CD14-positive monocyte (primary cell): ENCODE data around the gene SLC17A7. TPM values are rescaled to one million over a fixed set of nuclear protein-coding genes. Genes with fewer than 3 reads are reported as not detected.
A peak's percentile ranks its signal among the peaks of the same experiment; 100 is the strongest.

Source experiments
- DNase-seq, 3 donors: peaks; one replicate each; pipeline ENCODE4 v3.0.0-alpha.2; 2011 to 2022
- H2AFZ ChIP-seq: 2 replicates; pipeline ENCODE4 v1.6.0; 2012; ENCODE audit warnings: mild to moderate bottlenecking, low read depth, low read length, inconsistent platforms; ENCODE audit not compliant: insufficient read depth, poor library complexity, severe bottlenecking
- H3K27ac ChIP-seq, 2 donors: 1 replicate in 1 of 2; 2 replicates in 1 of 2; pipeline ENCODE4 v1.5.1; 2012 to 2013; ENCODE audit warnings: low read length in 2 of 2, control low read depth in 1 of 2, inconsistent platforms in 1 of 2, low read depth in 1 of 2, mild to moderate bottlenecking in 1 of 2
- H3K27me3 ChIP-seq, 2 donors: one replicate each; pipeline versions ENCODE4 v1.6.0 to v1.6.1; 2011 to 2013; ENCODE audit warnings: low read length in 2 of 2; ENCODE audit not compliant: control insufficient read depth in 2 of 2, insufficient read depth in 2 of 2
- H3K36me3 ChIP-seq, 2 donors: replicated peaks in 1 of 2; 1 replicate in 1 of 2; 2 replicates in 1 of 2; pipeline versions ENCODE4 v1.5.1 to v1.6.1; 2012 to 2013; ENCODE audit warnings: low read length in 2 of 2, control low read depth in 1 of 2, inconsistent platforms in 1 of 2, mild to moderate bottlenecking in 1 of 2; ENCODE audit not compliant: insufficient read depth in 2 of 2, control insufficient read depth in 1 of 2
- H3K4me1 ChIP-seq, 2 donors: 1 replicate in 1 of 2; 2 replicates in 1 of 2; pipeline versions ENCODE4 v1.5.1 to v1.6.1; 2012 to 2013; ENCODE audit warnings: low read length in 2 of 2, control low read depth in 1 of 2, inconsistent platforms in 1 of 2, mild to moderate bottlenecking in 1 of 2, moderate library complexity in 1 of 2; ENCODE audit not compliant: insufficient read depth in 2 of 2, control insufficient read depth in 1 of 2
- H3K4me2 ChIP-seq: replicated peaks from 2 replicates; pipeline ENCODE3; 2012; ENCODE audit warnings: low read length, moderate library complexity, mild to moderate bottlenecking; ENCODE audit not compliant: poor library complexity, severe bottlenecking; ENCODE audit errors: extremely low read depth
- H3K4me3 ChIP-seq, 3 experiments: fragments of 200-600 bp in 1 of 3; sonication (generic) in 1 of 3; replicated peaks in 1 of 3; 1 replicate in 2 of 3; 2 replicates in 1 of 3; pipeline ENCODE4 v1.5.1; 2011 to 2013; ENCODE audit warnings: low read length in 3 of 3, mild to moderate bottlenecking in 3 of 3, control low read depth in 2 of 3, low read depth in 2 of 3, inconsistent platforms in 1 of 3, moderate library complexity in 1 of 3
- H3K79me2 ChIP-seq: 2 replicates; pipeline ENCODE4 v1.6.0; 2012; ENCODE audit warnings: mild to moderate bottlenecking, control low read depth, inconsistent platforms, low read length, moderate library complexity; ENCODE audit not compliant: insufficient read depth
- H3K9ac ChIP-seq: 2 replicates; pipeline ENCODE4 v1.6.0; 2017; ENCODE audit warnings: low read length, mild to moderate bottlenecking; ENCODE audit not compliant: insufficient read depth, poor library complexity, severe bottlenecking
- H3K9me3 ChIP-seq, 2 donors: replicated peaks in 1 of 2; 1 replicate in 1 of 2; 2 replicates in 1 of 2; pipeline versions ENCODE4 v1.5.1 to v1.6.1; 2012 to 2013; ENCODE audit warnings: low read length in 2 of 2, control low read depth in 1 of 2; ENCODE audit not compliant: control insufficient read depth in 1 of 2, insufficient read depth in 1 of 2
- H4K20me1 ChIP-seq: 2 replicates; pipeline ENCODE4 v1.6.0; 2012; ENCODE audit warnings: mild to moderate bottlenecking, low read length, control low read depth, moderate library complexity; ENCODE audit not compliant: insufficient read depth
- H3K27ac Mint-ChIP-seq, 7 donors: one replicate each; pipeline ENCODE4 v1.8.0; 2020; ENCODE audit warnings: mild to moderate bottlenecking in 7 of 7, mixed read lengths in 7 of 7, moderate library complexity in 6 of 7, inconsistent platforms in 2 of 7
- H3K27me3 Mint-ChIP-seq, 3 donors: one replicate each; pipeline ENCODE4 v1.8.0; 2021 to 2022; ENCODE audit warnings: low read depth in 3 of 3, mild to moderate bottlenecking in 3 of 3, mixed read lengths in 3 of 3, moderate library complexity in 3 of 3, inconsistent platforms in 1 of 3
- H3K36me3 Mint-ChIP-seq, 2 donors: one replicate each; pipeline ENCODE4 v1.8.0; 2020; ENCODE audit warnings: mixed read lengths in 2 of 2, inconsistent platforms in 1 of 2, mild to moderate bottlenecking in 1 of 2
- H3K4me1 Mint-ChIP-seq: one replicate; pipeline ENCODE4 v1.8.0; 2020; ENCODE audit warnings: mild to moderate bottlenecking, mixed read lengths
- H3K4me3 Mint-ChIP-seq, 2 donors: one replicate each; pipeline ENCODE4 v1.8.0; 2020; ENCODE audit warnings: mild to moderate bottlenecking in 2 of 2, mixed read lengths in 2 of 2, moderate library complexity in 1 of 2
- H3K9me3 Mint-ChIP-seq, 7 donors: one replicate each; pipeline ENCODE4 v1.8.0; 2020 to 2022; ENCODE audit warnings: mixed read lengths in 7 of 7, mild to moderate bottlenecking in 6 of 7, moderate library complexity in 6 of 7, inconsistent platforms in 2 of 7
- WGBS: methylation state at CpG from one replicate; pipeline ENCODE4 v1.1.5; 2013; ENCODE audit warnings: missing lambda C conversion rate; ENCODE audit not compliant: insufficient coverage; 5-methylcytosine and 5-hydroxymethylcytosine counted together
- intact Hi-C, 2 donors: fragments of 100-400 bp; cut with micrococcal nuclease; formaldehyde crosslinking; loops; one replicate each; pipeline versions ENCODE4 v1.15.0 to v1.15.1; 2023
- polyA plus RNA-seq, 3 donors: library from polyadenylated mRNA; depleted of rRNA in 1 of 3; unstranded in 2 of 3; stranded (reverse) in 1 of 3; fragments of 300-500 nt in 2 of 3; fragments of >200 nt in 1 of 3; fragmentation: Illumina TruSeq in 2 of 3; gene quantifications; 1 replicate in 2 of 3; 2 replicates in 1 of 3; pipeline ENCODE4 v1.2.3, GENCODE V29; 2012 to 2021
- TF ChIP-seq, protein P1 (sequence below): fragments of 200-600 bp; IDR thresholded peaks from one replicate; pipeline ENCODE4 v1.8.0; 2022; ENCODE audit warnings: antibody characterized with exemption, mild to moderate bottlenecking

Gene SLC17A7
- polyA plus RNA-seq, 3 donors: 0.04 to 0.09 TPM; not detected in 1

DNA sequence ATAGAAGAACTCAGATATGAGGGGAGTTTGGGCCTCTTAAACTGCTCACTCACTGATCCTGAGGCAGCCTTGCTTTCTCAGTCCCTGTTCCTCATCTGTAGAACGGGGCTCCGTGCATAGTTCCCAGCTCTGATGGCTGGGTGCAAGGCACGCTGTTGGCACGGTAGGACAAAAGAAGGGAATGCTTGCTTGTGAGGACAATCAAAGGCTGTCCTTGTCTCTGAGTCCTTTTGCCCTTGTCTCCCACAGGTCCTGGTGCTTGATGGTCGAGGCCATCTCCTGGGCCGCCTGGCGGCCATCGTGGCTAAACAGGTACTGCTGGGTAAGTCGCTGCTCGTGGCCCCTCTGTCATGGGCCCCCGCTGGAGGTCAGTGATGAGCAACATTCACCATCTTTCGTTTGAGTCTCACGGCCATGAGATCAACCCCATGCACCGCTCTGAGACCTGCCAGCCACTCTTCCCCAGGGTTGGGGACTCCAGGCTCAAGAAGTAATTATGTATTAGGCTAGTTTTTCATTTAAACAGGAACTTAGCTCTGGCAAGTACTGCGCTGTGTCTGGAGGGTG is 48.4 kb upstream of the SLC17A7 start:
- H3K4me1 ChIP-seq: peaks cover 17 to 19% of the 10 kb centered on the region in 2 donors
- H3K9me3 Mint-ChIP-seq: peaks cover 0 to 3% (median 0%) of the 10 kb centered on the region in 7 donors
- intact Hi-C loops: loop anchor here in 1 of 2 donors (5.0 to 10.0 kb wide), 2 partner anchors 37 to 185 kb away; partner anchors contain the start of genes ALDH16A1, PIH1D1 and PRMT1
- H2AFZ ChIP-seq: no peak overlapping the region
- TF ChIP-seq, protein P1, sequence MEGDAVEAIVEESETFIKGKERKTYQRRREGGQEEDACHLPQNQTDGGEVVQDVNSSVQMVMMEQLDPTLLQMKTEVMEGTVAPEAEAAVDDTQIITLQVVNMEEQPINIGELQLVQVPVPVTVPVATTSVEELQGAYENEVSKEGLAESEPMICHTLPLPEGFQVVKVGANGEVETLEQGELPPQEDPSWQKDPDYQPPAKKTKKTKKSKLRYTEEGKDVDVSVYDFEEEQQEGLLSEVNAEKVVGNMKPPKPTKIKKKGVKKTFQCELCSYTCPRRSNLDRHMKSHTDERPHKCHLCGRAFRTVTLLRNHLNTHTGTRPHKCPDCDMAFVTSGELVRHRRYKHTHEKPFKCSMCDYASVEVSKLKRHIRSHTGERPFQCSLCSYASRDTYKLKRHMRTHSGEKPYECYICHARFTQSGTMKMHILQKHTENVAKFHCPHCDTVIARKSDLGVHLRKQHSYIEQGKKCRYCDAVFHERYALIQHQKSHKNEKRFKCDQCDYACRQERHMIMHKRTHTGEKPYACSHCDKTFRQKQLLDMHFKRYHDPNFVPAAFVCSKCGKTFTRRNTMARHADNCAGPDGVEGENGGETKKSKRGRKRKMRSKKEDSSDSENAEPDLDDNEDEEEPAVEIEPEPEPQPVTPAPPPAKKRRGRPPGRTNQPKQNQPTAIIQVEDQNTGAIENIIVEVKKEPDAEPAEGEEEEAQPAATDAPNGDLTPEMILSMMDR: no peak
- H3K79me2 ChIP-seq: peaks cover 30% of the 10 kb centered on the region
- peak overlapping the region in 1 of 3 experiments; percentile 95 for H3K4me3 ChIP-seq
- peaks cover 38 to 43% of the 10 kb centered on the region in 2 donors for H3K36me3 ChIP-seq
- H3K4me1 Mint-ChIP-seq: peaks cover 23% of the 10 kb centered on the region
- H3K9ac ChIP-seq: no peak overlapping the region
- WGBS: 85% methylated on average over 11 of the region's 15 CpGs
- H3K27ac ChIP-seq: peak overlapping the region; percentile 36 to 89
- peak overlapping the region in 1 of 2 donors; percentile 11 for H3K4me3 Mint-ChIP-seq
- peaks cover 0 to 1% (median 0%) of the 10 kb centered on the region in 3 donors for H3K27me3 Mint-ChIP-seq
- H3K36me3 Mint-ChIP-seq: peaks cover 38 to 39% of the 10 kb centered on the region in 2 donors
- H3K4me2 ChIP-seq: peak overlapping the region; percentile 99
- peak overlapping the region in 6 of 7 donors; percentile 9 to 96 (median 55) for H3K27ac Mint-ChIP-seq
- H4K20me1 ChIP-seq: peaks cover 50% of the 10 kb centered on the region
- no peaks in the 10 kb centered on the region for H3K27me3 ChIP-seq
- no peak for DNase-seq
- H3K9me3 ChIP-seq: no peaks in the 10 kb centered on the region

DNA sequence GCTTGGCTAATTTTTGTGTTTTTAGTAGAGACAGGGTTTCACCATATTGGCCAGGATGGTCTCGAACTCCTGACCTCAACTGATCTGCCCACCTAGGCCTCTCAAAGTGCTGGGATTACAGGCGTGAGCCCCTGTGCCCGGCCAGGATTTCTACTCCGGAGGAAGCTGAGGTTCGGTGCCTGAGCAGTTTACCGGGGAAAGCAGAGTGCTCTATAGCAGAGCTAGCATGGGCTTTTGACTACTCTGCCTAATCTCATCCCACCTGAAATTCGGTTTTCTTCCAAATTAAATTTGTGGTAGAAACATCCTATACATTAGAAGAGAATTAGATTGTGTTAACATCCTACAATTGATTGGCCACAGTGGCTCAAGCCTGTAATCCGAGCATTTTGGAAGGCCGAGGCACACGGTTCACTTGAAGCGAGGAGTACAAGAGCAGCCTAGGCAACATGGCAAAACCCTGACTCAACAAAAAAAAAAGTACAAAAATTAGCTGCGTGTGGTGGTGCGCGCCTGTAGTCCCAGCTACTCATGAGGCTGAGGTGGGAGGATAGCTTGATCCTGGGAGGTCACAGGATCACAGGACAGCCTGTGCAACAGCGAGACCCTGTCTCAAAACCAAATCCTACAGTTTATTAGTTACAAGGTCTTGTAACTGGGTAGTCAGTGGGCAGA is 47.7 kb upstream of the SLC17A7 start:
- H3K27ac ChIP-seq: peak overlapping the region; percentile 36 to 89
- no peaks in the 10 kb centered on the region for H3K9me3 ChIP-seq
- DNase-seq: no peak
- H3K4me3 ChIP-seq: peak overlapping the region; percentile 79 to 95 (median 82)
- peaks cover 30% of the 10 kb centered on the region for H3K79me2 ChIP-seq
- H3K36me3 Mint-ChIP-seq: peaks cover 38 to 39% of the 10 kb centered on the region in 2 donors
- peak overlapping the region; percentile 82 for H3K9ac ChIP-seq
- TF ChIP-seq, protein P1: no peak
- H2AFZ ChIP-seq: no peak overlapping the region
- H3K9me3 Mint-ChIP-seq: peaks cover 0 to 3% (median 0%) of the 10 kb centered on the region in 7 donors
- intact Hi-C loops: loop anchor here in 1 of 2 donors (5.0 kb wide), 1 partner anchor 37 kb away; the partner anchor contains the start of genes ALDH16A1 and PIH1D1
- H3K4me3 Mint-ChIP-seq: peak overlapping the region; percentile 98
- peaks cover 0 to 3% (median 1%) of the 10 kb centered on the region in 3 donors for H3K27me3 Mint-ChIP-seq
- 0% methylated on average over 4 of the region's 15 CpGs for WGBS
- no peaks in the 10 kb centered on the region for H3K27me3 ChIP-seq
- peaks cover 17 to 19% of the 10 kb centered on the region in 2 donors for H3K4me1 ChIP-seq
- peaks cover 38 to 43% of the 10 kb centered on the region in 2 donors for H3K36me3 ChIP-seq
- peaks cover 23% of the 10 kb centered on the region for H3K4me1 Mint-ChIP-seq
- H3K4me2 ChIP-seq: peak overlapping the region; percentile 99
- H4K20me1 ChIP-seq: peaks cover 50% of the 10 kb centered on the region
- peak overlapping the region; percentile 80 to 97 (median 93) for H3K27ac Mint-ChIP-seq
